ENCODE results near the gene PTPRN2.

- TF ChIP-seq POLR2AphosphoS5 (IDR thresholded peaks at IDR 0.05), result no peak
- no peak for TF ChIP-seq CTCF (IDR thresholded peaks at IDR 0.05)
Observed at GRCh38 chr7:158558816-158559215, 28.8 kb downstream of the PTPRN2 start.

All from sigmoid colon (tissue), 4 donors.